ENCODE results near the gene MTHFR.

The MTHFR gene

DNA sequence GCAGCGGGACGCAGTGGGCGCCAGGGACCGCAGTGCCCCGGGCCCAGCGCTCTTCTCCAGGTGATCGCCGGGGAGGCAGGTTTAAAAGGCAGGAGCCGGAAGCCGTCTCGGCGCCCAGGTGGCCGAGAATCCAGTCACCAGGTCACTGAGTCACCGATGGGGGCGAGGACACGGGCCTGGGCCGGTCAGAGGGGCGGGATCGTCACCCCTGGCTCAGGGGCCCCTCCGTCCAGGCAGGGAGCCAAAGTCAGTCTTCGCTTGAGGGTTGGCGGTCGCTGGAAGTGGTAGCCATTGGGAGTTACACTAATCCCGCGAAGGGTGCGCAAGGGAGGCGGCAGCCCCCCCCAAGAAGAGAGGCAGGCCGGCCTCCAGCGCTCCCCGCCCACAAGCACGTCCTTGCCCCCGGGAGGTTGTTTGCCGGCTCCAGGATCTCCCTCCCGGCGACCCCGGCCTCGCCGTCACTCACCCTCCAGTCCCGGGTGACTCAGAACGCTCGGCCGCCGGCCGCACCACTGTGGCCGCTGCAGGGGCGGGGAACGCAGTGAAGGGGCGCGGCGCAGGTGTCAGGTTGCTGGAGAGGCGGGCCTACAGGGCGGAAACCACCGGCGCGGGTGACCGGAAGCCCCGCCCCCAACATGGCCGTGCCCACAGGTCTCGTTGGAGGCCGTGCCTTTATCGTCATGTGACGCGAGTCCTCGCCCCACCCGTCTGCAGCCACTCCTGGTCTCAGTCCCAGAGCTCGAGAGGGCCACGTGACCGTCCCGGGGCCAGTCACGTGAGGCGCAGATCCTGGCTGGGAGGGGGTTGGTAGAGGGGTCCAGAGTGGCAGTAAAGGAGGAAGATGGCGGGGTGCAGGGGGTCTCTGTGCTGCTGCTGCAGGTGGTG is at the start of gene MTHFR, which contains the start of gene CLCN6:
MTHFR (minus strand) TSS at position 543 of the 885 bp plus-strand sequence. CDS start 2,848 bp downstream, outside the sequence.
CLCN6 (plus strand) TSS at position 770 of the 885 bp plus-strand sequence; CDS start at position 842, 72 bp downstream.
- DNase-seq = peak; percentile 99

DNA sequence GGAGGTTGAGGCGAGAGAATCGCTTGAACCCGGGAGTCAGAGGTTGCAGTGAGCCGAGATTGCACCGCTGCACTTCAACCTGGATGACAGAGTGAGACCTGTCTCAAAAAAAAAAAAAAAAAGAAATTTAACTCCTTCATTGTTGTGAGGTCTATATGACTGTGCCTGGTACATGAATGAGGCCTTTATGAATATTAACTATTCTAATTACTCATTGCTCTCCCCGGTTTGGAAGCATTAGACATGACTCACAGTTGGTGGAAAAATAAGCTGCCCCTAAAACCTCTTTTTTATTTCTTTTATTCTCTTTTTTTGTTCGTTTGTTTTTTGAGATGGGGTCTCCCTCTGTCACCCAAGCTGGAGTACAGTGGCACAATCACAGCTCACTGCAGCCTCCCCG is 49.7 kb upstream of the MTHFR start:
- DNase-seq = no peak

DNA sequence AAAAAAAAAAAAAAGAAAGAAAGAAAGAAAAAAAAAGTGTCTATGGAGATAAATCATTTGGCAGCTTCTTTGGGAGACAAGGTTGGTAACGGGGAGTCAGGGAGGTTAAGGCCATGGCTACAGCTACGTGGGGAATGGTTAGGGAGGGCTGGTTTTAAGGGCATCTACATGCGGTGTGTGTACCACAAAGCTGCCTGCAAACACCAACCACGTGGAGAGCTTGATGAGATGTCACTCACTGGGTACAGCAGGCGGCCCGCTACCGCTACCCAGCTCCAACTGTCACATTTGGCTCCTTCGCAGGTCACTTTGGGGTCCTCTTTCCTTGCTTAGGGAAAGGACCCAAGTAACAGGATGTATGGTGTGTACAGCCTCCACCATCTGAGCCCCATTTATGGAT is 48.8 kb upstream of the MTHFR start:
- DNase-seq = no peak

DNA sequence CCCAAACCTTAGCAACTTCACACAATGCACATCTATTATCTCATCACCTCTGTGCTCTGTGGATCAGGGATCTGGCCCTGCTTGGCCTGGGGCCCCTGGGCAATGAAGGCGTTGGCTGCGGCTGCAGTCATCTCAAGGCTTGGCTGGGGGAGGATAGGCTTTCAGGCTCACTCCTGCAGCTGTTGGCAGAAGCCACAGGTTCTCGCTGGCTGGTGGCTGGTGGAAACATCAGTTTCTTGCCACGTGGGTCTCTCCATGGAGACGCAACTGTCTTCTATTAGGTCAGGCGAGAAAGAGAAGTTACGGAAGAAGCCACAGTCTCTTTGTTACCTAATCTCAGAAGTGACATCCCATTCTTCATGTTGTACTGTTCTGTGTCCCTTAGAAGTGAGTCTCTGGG is 45.4 kb upstream of the MTHFR start:
- DNase-seq = no peak

DNA sequence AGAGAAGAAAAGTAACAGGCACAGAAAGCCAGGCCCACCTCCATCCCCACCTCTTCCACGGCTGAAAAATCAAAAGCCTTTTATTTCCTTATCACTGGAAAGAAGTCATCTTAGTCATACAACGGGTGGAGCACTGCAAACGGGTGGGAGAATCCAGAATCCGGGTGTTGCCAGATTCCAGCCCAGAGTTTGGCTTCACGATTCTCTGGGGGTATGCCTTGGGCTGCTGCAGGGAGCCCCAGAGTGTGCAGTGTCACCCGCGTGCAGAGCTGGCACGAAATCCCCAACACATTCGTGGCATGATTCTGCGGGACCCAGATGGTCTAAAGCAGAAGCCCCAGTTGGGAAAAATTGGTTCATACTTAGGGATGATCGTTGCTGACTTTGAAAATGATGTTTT is 44.4 kb upstream of the MTHFR start:
- DNase-seq = no peak

DNA sequence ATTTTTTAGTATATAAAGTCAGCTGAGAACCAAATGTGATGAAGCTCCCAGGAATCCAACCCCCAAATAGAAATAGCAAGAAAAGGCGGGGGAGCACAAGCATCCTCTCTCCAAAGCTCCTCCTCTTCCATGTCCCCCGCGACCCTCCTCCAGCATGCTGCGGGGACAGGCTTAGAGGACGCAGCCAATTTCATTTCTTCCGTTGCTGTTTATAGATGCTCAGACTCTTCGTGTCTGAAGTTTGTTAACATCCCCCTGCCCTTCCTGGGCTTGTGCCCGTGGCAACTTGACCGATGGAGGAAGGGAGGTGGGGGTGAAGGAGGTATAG is 42.6 kb upstream of the MTHFR start:
- DNase-seq = no peak

DNA sequence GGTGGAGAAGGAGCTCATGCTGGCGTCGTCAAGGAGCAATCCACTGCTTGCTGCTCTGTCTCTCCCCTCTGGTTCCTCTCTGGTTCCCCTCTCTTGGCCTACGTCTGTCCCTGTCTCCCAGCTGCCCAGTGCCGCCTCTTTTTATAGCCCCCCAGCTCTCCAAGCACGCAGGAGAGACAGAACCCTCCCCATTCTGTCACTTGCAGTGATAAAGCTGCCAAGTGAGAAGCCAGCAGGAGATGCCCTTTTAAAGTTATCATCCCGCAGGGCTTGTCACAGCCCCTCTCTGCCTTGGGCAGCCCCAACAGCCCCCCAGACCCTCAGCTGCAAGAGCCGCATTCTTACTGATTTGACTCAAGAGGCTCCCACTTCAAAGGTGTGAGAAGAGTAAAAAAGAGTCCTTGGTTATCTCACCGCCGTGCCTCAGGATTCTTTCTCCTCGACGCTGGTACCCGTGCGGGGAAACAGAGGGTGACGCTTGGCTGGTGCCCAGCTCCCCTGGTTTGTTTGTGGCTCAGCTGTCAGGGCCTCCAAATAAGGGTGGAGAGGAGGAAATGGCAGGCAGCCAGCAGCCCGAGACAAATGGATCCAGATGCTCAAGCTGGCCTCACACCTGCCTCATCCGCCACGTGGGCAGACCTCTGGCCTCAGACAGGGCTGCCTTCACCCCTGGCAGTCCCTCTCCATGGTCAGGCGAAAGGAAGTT is 42.1 kb upstream of the MTHFR start, which contains the start of gene NPPA:
NPPA (minus strand) TSS at position 117 of the 706 bp plus-strand sequence; CDS start at position 18, 99 bp downstream.
- DNase-seq = no peak

DNA sequence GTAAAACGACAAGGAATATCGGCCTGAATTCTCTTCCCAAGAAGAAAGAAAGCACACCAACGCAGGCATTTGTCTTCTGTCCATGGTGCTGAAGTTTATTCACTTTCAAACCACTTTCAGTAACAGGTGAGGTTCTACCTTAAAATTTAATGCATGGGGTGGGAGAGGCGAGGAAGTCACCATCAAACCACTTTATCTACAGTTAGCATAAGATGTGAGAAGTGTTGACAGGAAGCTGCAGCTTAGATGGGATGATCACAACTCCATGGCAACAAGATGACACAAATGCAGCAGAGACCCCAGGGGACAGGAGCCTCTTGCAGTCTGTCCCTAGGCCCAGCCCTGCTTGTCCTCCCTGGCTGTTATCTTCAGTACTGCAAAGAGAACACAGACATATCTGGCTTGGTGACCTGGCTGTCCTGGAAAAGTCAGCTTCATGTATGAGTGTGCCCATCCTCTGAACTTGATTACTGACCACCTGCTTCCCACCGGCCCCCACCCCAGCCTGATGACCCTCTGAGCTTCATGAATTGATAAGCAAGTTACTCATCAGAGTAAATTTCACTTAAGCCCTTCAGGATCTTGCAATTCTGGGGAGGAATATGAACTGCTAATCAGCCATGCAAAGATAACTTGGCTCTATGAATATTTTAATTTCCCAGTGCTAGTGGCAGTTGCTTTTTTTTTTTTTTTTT is 40.0 kb upstream of the MTHFR start:
- no peak for DNase-seq

DNA sequence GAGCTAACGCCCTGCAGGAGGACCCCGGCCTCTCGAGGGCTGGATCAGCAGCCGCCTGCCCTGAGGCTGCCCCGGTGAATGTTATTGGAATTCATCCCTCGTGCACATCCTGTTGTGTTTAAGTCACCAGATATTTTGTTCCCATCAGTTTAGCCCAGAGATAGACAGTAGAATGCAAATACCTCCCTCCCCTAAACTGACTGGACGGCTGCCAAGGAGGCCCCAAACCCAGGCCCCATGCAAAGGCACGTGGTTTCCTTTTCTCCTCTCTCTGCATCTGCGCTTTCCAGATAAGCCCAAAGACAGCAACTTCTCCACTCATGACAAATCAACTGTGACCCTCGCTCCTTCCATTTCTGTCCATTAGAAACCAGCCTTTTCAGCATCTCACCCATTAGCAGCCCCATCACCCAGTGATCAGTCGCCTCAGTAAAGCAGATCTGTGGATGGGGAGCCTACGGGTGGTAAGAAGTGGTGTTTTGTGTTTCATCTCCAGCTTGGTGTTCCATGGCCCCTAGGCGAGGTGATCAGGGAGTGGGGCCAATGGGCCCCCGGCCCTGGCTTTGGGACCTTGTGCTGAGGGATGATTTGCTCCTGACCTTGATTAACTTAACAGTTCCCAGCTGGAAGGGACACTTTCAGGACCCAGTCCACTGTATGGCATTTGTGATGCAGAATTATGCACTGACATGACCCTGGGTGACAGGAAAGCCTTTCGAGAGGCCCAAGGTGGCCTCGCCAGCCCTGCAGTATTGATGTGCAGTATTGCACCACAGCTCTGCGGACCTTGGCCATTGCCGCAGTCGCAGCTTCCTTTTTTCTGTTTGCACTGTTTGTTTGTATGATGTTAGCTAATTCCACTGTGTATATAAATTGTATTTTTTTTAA is 36.6 kb upstream of the MTHFR start:
- DNase-seq = no peak

DNA sequence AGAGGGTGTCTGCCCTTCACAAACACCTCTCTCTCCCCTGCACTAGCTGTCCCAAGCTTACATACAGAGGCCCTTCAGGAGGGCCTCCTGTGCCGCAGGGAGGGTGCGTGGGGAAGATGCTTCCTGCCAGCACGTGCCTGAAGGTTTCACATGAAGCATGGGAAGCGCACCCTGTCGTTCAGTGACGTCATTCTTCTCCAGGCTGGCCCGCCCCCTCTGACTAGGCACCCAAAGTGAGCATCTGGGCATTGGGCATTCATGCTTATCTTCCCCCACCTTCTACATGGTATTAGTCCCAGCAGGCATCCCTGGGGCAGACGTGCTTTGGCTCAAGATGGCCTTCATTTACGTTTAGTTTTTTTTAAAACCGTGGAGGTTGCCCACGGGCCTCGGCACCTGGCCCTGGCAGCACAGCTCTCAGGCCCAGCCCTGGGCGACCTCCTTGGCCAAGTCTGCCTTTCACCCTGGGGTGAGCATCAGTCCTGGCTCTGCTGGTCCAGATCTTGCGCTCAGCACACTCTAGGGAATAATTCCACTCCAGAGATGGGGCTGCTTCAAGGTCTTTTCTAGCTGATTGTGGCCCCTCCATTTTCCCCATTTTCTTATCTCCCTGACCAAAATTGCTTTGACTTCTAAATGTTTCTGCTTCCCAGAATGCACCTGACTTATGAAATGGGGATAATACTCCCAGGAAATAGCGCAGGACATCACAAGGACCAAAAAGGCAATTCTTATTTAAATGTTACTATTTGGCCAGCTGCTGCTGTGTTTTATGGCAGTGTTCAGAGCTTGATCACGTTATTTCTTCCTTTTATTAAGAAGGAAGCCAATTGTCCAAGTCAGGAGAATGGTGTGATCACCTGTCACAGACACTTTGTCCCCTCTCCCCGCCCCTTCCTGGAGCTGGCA is 35.7 kb upstream of the MTHFR start:
- no peak for DNase-seq

DNA sequence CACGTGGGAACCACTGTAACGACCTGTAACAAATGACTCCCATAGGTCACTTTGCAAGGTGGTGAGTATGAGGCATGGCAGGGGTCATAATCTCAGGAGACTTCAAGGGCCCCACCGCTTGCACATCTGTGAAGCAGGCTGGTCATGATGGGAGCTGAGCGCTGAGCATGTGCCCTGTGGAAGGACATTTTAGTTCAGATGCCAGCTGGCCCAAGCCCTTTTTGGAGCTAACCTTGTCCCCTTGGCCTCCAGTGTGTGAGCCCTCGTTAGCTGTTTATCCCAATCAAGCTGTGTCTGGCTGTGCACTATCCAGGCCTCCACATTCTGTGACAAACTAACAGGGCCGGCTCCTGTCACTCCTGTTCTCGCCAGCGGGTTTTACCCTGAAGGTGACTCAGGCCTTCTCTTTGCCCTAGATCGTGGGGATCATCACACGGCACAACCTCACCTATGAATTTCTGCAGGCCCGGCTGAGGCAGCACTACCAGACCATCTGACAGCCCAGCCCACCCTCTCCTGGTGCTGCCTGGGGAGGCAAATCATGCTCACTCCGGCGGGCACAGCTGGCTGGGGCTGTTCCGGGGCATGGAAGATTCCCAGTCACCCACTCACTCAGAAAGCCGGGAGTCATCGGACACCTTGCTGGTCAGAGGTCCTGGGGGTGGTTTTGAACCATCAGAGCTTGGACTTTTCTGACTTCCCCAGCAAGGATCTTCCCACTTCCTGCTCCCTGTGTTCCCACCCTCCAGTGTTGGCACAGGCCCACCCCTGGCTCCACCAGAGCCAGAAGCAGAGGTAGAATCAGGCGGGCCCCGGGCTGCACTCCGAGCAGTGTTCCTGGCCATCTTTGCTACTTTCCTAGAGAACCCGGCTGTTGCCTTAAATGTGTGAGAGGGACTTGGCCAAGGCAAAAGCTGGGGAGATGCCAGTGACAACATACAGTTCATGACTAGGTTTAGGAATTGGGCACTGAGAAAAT is 34.3 kb upstream of the MTHFR start:
- no peak for DNase-seq

DNA sequence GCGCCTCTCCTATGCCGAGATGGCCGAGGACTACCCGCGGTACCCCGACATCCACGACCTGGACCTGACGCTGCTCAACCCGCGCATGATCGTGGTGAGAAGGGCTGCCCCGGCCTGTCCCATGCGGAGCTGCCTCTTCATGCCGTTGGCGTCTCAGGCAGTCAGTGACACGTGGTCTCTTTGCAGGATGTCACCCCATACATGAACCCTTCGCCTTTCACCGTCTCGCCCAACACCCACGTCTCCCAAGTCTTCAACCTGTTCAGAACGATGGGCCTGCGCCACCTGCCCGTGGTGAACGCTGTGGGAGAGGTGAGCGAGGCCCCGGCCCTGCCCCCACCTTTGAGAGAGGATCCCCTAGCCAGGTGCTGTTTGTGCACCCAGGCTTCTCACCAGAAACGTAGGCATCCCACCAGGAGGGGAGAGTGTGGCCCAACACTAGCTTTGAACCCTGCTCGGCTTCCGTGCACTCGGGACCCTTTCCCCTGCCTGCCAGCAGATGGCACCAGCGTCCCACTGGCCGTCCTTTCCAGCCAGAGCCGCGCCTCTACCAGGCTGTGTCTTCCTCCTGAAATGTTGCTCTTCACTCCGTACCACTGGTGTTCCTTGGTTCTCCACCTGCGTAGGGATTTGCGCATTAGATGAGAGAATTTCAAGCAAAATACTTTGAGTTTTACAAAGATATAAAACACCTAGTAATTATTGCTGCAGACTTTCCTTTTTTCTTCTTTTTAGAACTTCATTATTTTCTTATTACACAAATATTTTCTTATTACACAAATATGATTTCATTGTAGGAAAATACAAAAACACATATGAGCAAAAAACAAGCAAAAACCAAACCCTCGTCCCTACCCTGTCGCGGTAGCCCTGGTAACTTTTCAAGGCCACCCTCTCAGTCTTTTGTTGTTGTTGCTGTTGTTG is 32.8 kb upstream of the MTHFR start:
- peak; percentile 76 for DNase-seq

DNA sequence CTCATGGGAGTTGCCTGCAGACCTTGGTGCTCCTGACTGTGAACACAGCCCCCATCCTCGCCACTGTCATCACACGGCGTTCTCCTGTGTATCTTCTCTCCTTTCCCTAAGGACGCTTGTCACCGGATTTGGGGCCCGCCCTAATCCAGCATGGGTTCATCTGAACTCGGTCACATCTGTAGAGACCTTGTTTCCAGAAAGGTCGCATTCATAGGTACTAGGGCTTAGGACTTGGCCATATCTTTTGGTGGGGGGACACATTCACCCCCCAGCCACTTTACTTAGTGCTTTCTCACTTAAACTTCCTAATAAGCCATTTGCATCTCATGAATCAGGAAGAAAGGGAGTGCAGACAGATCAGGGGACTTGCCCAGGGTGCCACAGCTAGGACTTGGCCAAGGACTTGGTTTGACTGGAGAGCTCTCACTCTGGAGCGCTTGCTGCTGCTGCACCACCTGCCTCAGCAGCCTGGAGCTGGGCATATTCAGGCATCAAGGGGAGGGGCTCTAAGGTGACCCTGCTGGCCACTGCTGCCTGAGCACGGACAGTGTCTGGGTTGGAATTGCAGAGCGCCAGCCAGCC is 32.1 kb upstream of the MTHFR start:
- no peak for DNase-seq

DNA sequence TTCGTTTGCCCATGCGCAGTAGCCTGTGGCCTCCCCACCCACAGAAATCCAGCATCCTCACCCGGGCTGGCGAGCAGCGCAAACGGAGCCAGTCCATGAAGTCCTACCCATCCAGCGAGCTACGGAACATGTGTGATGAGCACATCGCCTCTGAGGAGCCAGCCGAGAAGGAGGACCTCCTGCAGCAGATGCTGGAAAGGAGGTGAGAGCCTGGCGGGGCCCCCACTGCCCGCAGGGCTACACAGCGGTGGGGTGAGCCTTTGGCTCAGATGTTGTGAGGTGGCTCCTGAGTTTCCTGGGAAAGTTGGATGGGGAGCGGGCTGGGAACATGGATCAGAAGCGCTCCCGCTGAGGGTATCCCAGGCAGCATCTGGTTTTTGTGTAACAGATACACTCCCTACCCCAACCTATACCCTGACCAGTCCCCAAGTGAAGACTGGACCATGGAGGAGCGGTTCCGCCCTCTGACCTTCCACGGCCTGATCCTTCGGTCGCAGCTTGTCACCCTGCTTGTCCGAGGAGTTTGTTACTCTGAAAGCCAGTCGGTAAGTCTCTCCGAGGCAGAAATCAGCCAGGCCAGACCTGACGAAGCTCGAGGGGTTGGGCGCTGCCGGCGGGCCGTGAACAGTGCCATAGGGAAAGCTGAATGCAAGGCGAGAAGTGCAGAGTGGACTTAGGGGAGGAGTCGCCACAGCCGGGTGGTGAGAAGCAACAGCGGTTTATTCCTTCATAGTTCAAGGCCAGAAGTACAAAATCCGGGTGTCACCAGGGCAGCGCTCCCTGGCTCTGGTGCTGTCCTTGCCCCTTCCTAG is 31.4 kb upstream of the MTHFR start:
- no peak for DNase-seq

DNA sequence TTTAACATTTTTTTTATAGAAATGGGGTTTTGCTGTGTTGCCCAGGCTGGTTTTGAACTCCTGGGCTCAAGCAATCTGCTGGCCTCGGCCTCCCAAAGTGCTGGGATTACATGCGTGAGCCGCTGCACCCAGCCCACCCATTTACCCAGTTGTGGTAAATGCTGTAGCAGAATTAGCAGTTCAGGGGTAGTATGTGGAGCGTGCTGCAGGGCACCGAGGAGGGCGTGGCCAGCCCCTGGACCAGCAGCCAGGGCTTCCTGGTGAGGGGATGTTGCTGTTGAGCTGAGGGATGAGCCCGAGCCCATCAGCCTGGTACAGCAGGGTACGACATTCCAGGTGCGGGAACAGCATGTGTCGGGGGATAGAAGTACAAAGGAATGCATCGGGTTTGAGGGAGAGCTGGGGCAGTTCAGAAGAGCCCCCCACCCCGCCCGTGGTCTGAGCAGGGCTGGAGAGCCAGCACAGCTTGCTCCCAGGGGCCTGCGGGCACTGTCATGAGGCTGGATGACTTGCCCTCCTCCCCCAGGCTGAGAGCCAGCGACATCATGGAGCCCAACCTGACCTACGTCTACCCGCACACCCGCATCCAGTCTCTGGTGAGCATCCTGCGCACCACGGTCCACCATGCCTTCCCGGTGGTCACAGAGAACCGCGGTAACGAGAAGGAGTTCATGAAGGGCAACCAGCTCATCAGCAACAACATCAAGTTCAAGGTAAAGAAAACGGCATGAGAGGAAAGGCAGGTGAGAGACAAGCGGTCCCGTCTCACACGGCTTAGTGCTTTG is 29.9 kb upstream of the MTHFR start:
- DNase-seq = no peak

DNA sequence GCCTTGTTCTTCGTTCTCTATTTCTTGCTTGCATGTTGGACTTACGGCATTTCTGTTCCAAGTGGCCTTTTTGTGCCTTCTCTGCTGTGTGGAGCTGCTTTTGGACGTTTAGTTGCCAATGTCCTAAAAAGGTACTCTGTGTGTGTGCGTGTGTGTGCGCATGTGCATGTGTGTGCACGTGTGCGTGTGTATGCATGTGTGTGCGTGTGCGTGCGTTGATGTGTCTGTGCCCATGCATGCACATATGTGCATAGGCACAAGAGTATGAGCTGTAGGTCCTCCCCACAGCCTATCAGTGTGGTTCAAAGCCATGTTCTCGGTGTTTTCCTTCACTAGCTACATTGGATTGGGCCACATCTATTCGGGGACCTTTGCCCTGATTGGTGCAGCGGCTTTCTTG is 28.1 kb upstream of the MTHFR start:
- DNase-seq = no peak

DNA sequence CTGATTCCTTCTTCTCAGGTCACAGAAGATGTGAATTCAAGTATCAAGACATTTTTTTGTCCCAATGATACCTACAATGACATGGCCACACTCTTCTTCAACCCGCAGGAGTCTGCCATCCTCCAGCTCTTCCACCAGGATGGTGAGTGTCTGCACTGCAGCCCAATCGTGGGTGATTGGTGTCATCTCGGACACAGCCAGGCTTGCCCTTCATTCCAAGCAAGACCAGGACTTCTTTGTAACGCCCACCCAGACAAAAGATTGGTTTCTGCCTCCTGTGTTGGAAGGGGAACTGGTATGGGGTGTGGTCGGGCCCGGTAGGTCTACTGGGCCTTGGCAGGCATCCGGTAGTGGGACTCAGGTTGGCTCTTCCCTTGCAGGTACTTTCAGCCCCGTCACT is 27.7 kb upstream of the MTHFR start:
- DNase-seq = no peak
